Gastroesophageal sphincter (tissue), 4 donors: Measurements from ENCODE around the gene IL4. TPM values are rescaled to one million over a fixed set of nuclear protein-coding genes. Genes with fewer than 3 reads are reported as not detected.

Experiments
- ATAC-seq: fragments of 150-250 bp; one replicate; pipeline ENCODE4 v1.9.1; 2016; ENCODE audit warnings: mild to moderate bottlenecking, moderate library complexity
- H3K27ac ChIP-seq, 4 donors: fragments of 200-600 bp; sonication (generic) in 3 of 4; 1 replicate in 3 of 4; 2 replicates in 1 of 4; pipeline ENCODE4 v1.5.1; 2016 to 2019
- H3K27me3 ChIP-seq: fragments of 200-600 bp; sonication (generic); one replicate; pipeline ENCODE4 v1.5.1; 2019
- H3K36me3 ChIP-seq, 2 donors: fragments of 200-600 bp; sonication (generic); one replicate each; pipeline ENCODE4 v1.5.1; 2019; ENCODE audit warnings: control low read depth in 1 of 2
- H3K4me1 ChIP-seq, 3 donors: fragments of 200-600 bp; sonication (generic); 1 replicate in 2 of 3; 2 replicates in 1 of 3; pipeline ENCODE4 v1.5.1; 2016 to 2019; ENCODE audit warnings: control low read depth in 2 of 3
- H3K4me3 ChIP-seq, 2 donors: fragments of 200-600 bp; sonication (generic); one replicate each; pipeline ENCODE4 v1.5.1; 2019; ENCODE audit warnings: mild to moderate bottlenecking in 1 of 2, moderate library complexity in 1 of 2
- H3K9me3 ChIP-seq, 3 donors: fragments of 200-600 bp; sonication (generic); one replicate each; pipeline ENCODE4 v1.5.1; 2017 to 2019; ENCODE audit warnings: control low read depth in 2 of 3
- CTCF ChIP-seq, 4 experiments: fragments of 200-600 bp in 2 of 4; fragments of 450-650 bp in 2 of 4; sonication (generic) in 1 of 4; IDR thresholded peaks; one replicate each; pipeline ENCODE4 v1.5.1; 2017 to 2019; ENCODE audit warnings: antibody characterized with exemption in 4 of 4, mild to moderate bottlenecking in 2 of 4, moderate library complexity in 2 of 4
- EP300 ChIP-seq: sonication (generic); formaldehyde crosslinking; IDR thresholded peaks from one replicate; pipeline ENCODE4 v1.6.1; 2017; ENCODE audit warnings: antibody characterized with exemption, mild to moderate bottlenecking
- POLR2A ChIP-seq, 2 donors: fragments of 450-650 bp; IDR thresholded peaks; one replicate each; pipeline ENCODE4 v1.6.1; 2017; ENCODE audit warnings: antibody characterized with exemption in 2 of 2, mild to moderate bottlenecking in 2 of 2, moderate library complexity in 1 of 2
- POLR2AphosphoS5 ChIP-seq: sonication (generic); formaldehyde crosslinking; IDR thresholded peaks from one replicate; pipeline ENCODE4 v1.6.1; 2017; ENCODE audit warnings: antibody characterized with exemption
- WGBS, 2 donors: methylation state at CpG; one replicate each; pipeline ENCODE4 v1.1.5; 2018; ENCODE audit warnings: low coverage in 1 of 2; 5-methylcytosine and 5-hydroxymethylcytosine counted together
- total RNA-seq, 4 donors: library from RNA; depleted of rRNA; stranded (reverse); fragments of >200 nt; gene quantifications; one replicate each; pipeline ENCODE4 v1.1.0, GENCODE V29; 2016

The IL4 gene
- total RNA-seq, 4 donors from 2014 or later: not detected

DNA sequence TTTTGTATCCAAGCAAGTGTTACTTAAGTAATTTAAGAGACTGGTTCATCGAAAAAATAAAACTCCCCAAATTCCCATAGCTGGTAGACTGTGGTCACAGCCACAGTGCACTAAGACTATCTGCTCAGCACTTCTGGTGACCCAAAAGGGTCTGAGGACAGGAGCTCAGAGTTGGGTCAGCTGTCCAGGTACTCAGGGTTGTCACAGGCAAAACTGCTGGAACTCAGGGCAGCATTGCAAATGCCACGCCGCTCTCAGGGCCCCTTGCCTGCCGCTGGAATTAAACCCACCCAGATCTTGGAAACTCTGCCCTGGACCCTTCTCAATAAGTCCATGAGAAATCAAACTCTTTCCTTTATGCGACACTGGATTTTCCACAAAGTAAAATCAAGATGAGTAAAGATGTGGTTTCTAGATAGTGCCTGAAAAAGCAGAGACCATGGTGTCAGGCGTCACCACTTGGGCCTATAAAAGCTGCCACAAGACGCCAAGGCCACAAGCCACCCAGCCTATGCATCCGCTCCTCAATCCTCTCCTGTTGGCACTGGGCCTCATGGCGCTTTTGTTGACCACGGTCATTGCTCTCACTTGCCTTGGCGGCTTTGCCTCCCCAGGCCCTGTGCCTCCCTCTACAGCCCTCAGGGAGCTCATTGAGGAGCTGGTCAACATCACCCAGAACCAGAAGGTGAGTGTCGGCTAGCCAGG is 16.0 kb upstream of the IL4 start, which contains the start of gene IL13:
Gene IL13 (plus strand): TSS at position 498 of the 705 bp plus-strand sequence. CDS start 14 bp downstream, at position 512.
- H3K4me1 ChIP-seq: peaks cover 0 to 15% (median 5%) of the 10 kb centered on the region in 3 donors
- TF ChIP-seq POLR2AphosphoS5: no peak
- no peak for TF ChIP-seq CTCF (IDR thresholded peaks at IDR 0.05)
- TF ChIP-seq POLR2A (IDR thresholded peaks at IDR 0.05): no peak
- no peak for TF ChIP-seq EP300
- no peak within 1 kb of the TSS for H3K27ac ChIP-seq
- no peaks in the 10 kb centered on the region for H3K9me3 ChIP-seq
- no peak for ATAC-seq
- no peaks in the 10 kb centered on the region for H3K36me3 ChIP-seq
- WGBS, 2 donors: 95 to 96% methylated on average over 6 to 7 of the region's 12 CpGs
- no peak within 1 kb of the TSS for H3K4me3 ChIP-seq
- H3K27me3 ChIP-seq: peaks cover 52% of the 10 kb centered on the region

GRCh38 chr5:132658381-132659302 is 15.1 kb upstream of the IL4 start:
- peaks cover 52% of the 10 kb centered on the region for H3K27me3 ChIP-seq
- no peak for TF ChIP-seq EP300
- TF ChIP-seq POLR2A (IDR thresholded peaks at IDR 0.05): no peak
- TF ChIP-seq POLR2AphosphoS5: no peak
- TF ChIP-seq CTCF (IDR thresholded peaks at IDR 0.05): no peak
- no peak overlapping the region for H3K4me3 ChIP-seq
- ATAC-seq: no peak
- H3K9me3 ChIP-seq: no peaks in the 10 kb centered on the region
- H3K27ac ChIP-seq: no peak overlapping the region
- H3K4me1 ChIP-seq: peaks cover 0 to 15% (median 5%) of the 10 kb centered on the region in 3 donors
- no peaks in the 10 kb centered on the region for H3K36me3 ChIP-seq
- 91% methylated on average over 4 of the region's 9 CpGs; no CpG with 5 or more reads in 1 of the 2 donors for WGBS, 2 donors

GRCh38 chr5:132659598-132660493 is 13.9 kb upstream of the IL4 start:
- Histone ChIP-seq H3K4me3 (no peak overlapping the region), H3K27ac (no peak overlapping the region), H3K36me3 (no peaks in the 10 kb centered on the region), H3K9me3 (no peaks in the 10 kb centered on the region), H3K27me3 (peaks cover 42% of the 10 kb centered on the region), H3K4me1 (peaks cover 0 to 15% (median 5%) of the 10 kb centered on the region in 3 donors)
- no peak for TF ChIP-seq EP300
- TF ChIP-seq POLR2AphosphoS5: no peak
- no peak for TF ChIP-seq POLR2A (IDR thresholded peaks at IDR 0.05)
- TF ChIP-seq CTCF (IDR thresholded peaks at IDR 0.05): no peak
- no peak for ATAC-seq
- 63 to 90% methylated on average over 2 of the region's 23 CpGs for WGBS, 2 donors

DNA sequence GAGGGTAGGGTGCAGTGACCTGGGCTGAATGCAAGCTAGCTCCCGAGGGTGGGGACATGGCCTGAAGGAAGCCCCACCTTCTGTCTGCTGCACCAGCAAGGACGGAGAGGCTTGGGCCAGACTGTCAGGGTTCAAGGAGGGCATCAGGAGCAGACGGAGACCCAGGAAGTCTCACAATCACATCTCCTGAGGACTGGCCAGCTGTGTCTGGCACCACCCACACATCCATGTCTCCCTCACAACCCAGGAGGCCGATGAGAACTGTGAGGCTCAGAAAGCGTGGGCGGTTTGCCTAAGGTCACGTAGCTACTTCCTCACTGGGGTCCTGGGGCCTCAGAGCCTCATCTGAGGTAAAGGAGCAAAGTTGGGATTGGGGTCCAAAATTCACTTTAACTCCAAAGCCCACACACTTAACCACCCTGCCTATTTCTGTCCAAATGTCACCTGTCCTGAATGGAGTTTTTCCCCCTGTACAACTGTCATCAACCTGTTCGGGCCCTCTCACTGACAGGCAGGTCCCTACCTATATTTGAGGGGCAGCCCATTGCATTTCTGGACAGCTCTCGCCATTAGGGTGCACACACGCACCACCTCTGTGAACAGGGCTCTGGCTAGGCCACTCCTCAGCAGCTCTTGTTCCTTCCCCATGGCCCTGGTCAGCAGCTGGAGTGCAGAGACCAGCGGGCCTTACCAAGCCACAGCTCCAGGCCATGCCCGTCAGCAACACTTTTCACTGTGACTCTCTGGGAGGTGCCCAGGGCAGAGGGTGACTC is 12.4 kb upstream of the IL4 start:
- H3K4me3 ChIP-seq: no peak overlapping the region
- peaks cover 26% of the 10 kb centered on the region for H3K27me3 ChIP-seq
- H3K4me1 ChIP-seq: peaks cover 0 to 5% (median 0%) of the 10 kb centered on the region in 3 donors
- no peak for ATAC-seq
- H3K27ac ChIP-seq: no peak overlapping the region
- no peaks in the 10 kb centered on the region for H3K36me3 ChIP-seq
- H3K9me3 ChIP-seq: no peaks in the 10 kb centered on the region
- no peak for TF ChIP-seq CTCF (IDR thresholded peaks at IDR 0.05)
- no peak for TF ChIP-seq POLR2AphosphoS5
- TF ChIP-seq EP300: no peak
- TF ChIP-seq POLR2A (IDR thresholded peaks at IDR 0.05): no peak
- 95 to 96% methylated on average over 3 to 5 of the region's 12 CpGs for WGBS, 2 donors
